ENCODE results near the gene DOCK8.

DNA sequence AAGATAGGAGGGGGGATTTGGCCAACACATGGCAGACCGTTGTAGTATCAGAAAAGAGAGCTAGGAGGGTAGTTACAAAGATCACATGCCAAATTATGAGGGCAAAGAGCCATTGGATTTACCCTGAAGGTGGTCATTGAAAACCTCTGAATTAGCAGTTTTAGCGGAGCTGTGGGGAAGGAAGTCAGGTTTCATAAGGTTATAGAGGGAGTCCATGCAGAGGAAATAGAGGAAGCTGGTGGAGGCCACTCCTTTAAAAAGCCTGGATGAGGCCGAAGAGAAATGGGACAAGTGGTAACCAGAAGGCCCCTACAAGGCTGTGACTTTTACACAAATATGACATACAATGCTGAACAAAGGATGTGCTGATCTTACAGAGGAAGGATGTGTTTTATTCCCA, 13.2 kb downstream of the DOCK8 start:
- TF ChIP-seq POLR2AphosphoS5 (IDR thresholded peaks at IDR 0.05; ENCODE audit: low read length) (no peak), BHLHE40 (IDR thresholded peaks at IDR 0.05; ENCODE audit: borderline replicate concordance in 1 of 2, low read depth in 2 of 2, low read length in 1 of 2) (no peak), HDAC2 (IDR thresholded peaks at IDR 0.05) (no peak), MYC (IDR thresholded peaks at IDR 0.05; ENCODE audit: insufficient read depth, insufficient read length, insufficient replicate concordance, low read length, severe bottlenecking) (no peak), POLR2A (IDR thresholded peaks at IDR 0.05; ENCODE audit: low read depth, low read length) (no peak)
- TF ChIP-seq, protein P1, sequence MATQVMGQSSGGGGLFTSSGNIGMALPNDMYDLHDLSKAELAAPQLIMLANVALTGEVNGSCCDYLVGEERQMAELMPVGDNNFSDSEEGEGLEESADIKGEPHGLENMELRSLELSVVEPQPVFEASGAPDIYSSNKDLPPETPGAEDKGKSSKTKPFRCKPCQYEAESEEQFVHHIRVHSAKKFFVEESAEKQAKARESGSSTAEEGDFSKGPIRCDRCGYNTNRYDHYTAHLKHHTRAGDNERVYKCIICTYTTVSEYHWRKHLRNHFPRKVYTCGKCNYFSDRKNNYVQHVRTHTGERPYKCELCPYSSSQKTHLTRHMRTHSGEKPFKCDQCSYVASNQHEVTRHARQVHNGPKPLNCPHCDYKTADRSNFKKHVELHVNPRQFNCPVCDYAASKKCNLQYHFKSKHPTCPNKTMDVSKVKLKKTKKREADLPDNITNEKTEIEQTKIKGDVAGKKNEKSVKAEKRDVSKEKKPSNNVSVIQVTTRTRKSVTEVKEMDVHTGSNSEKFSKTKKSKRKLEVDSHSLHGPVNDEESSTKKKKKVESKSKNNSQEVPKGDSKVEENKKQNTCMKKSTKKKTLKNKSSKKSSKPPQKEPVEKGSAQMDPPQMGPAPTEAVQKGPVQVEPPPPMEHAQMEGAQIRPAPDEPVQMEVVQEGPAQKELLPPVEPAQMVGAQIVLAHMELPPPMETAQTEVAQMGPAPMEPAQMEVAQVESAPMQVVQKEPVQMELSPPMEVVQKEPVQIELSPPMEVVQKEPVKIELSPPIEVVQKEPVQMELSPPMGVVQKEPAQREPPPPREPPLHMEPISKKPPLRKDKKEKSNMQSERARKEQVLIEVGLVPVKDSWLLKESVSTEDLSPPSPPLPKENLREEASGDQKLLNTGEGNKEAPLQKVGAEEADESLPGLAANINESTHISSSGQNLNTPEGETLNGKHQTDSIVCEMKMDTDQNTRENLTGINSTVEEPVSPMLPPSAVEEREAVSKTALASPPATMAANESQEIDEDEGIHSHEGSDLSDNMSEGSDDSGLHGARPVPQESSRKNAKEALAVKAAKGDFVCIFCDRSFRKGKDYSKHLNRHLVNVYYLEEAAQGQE (IDR thresholded peaks at IDR 0.05; ENCODE audit: low read depth, low read length), result no peak
- TF ChIP-seq, protein P2, sequence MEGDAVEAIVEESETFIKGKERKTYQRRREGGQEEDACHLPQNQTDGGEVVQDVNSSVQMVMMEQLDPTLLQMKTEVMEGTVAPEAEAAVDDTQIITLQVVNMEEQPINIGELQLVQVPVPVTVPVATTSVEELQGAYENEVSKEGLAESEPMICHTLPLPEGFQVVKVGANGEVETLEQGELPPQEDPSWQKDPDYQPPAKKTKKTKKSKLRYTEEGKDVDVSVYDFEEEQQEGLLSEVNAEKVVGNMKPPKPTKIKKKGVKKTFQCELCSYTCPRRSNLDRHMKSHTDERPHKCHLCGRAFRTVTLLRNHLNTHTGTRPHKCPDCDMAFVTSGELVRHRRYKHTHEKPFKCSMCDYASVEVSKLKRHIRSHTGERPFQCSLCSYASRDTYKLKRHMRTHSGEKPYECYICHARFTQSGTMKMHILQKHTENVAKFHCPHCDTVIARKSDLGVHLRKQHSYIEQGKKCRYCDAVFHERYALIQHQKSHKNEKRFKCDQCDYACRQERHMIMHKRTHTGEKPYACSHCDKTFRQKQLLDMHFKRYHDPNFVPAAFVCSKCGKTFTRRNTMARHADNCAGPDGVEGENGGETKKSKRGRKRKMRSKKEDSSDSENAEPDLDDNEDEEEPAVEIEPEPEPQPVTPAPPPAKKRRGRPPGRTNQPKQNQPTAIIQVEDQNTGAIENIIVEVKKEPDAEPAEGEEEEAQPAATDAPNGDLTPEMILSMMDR (IDR thresholded peaks at IDR 0.05 in 2 of 3, conservative IDR thresholded peaks at IDR 0.05 in 1 of 3; ENCODE audit: control insufficient read depth in 2 of 3, extremely low read depth in 1 of 3, insufficient read depth in 1 of 3, low read depth in 3 of 3, low read length in 3 of 3), result no peak
- TF ChIP-seq, protein P3, sequence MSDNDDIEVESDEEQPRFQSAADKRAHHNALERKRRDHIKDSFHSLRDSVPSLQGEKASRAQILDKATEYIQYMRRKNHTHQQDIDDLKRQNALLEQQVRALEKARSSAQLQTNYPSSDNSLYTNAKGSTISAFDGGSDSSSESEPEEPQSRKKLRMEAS (IDR thresholded peaks at IDR 0.05; ENCODE audit: low read depth, low read length), result no peak
- TF ChIP-seq, protein P4, sequence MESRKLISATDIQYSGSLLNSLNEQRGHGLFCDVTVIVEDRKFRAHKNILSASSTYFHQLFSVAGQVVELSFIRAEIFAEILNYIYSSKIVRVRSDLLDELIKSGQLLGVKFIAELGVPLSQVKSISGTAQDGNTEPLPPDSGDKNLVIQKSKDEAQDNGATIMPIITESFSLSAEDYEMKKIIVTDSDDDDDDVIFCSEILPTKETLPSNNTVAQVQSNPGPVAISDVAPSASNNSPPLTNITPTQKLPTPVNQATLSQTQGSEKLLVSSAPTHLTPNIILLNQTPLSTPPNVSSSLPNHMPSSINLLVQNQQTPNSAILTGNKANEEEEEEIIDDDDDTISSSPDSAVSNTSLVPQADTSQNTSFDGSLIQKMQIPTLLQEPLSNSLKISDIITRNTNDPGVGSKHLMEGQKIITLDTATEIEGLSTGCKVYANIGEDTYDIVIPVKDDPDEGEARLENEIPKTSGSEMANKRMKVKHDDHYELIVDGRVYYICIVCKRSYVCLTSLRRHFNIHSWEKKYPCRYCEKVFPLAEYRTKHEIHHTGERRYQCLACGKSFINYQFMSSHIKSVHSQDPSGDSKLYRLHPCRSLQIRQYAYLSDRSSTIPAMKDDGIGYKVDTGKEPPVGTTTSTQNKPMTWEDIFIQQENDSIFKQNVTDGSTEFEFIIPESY (IDR thresholded peaks at IDR 0.05), result no peak

All from GM12878 (cell line).